ENCODE measurements around the gene SLC66A2.

SLC66A2 gene

DNA sequence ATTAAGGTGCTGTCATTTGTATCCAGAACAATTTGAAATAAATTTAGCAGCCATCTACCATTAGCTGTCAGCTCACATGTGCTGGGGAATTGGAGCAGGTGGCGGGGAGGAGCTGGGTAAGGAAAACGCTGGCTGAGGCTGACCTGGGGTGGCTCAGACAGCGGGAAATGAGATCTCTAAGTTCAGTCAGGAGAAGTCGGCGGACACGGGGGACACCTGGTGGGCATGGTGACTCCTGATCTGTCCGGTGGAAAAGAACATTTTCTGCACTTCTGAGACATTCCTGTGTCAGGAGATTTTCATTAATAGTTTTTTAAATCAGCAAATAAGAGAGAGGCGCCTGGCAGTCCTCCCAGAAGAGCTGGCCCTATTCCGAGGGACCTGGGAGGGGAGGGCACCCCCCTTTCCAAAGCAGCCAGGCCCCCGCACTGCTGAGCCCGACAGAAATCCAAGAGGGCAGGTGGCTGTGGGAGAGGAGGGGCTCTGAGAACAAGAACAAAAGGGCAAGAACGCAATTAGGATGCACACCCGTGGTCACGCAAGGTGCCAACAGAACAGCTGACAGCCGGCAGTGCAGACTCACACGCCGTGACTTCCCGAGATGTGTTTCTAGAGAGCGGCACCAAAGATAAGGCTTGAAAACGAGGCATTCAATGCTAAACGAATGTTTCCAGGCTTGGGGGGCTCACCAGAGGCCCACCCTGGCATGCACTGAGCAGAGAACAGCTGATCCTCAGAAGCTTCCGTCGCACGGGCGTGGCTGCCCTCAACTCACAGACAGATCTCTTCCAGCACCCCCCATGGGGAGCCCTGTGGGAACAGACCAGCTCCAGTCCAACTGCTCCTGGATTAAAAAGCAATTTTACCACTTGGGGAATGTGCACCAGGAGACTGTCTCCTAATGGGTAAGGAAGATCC is 26.4 kb downstream of the SLC66A2 start:
- FAIRE-seq (no peak), DNase-seq (ENCODE audit: extremely low spot score, insufficient read length, low read depth) (no peak)

DNA sequence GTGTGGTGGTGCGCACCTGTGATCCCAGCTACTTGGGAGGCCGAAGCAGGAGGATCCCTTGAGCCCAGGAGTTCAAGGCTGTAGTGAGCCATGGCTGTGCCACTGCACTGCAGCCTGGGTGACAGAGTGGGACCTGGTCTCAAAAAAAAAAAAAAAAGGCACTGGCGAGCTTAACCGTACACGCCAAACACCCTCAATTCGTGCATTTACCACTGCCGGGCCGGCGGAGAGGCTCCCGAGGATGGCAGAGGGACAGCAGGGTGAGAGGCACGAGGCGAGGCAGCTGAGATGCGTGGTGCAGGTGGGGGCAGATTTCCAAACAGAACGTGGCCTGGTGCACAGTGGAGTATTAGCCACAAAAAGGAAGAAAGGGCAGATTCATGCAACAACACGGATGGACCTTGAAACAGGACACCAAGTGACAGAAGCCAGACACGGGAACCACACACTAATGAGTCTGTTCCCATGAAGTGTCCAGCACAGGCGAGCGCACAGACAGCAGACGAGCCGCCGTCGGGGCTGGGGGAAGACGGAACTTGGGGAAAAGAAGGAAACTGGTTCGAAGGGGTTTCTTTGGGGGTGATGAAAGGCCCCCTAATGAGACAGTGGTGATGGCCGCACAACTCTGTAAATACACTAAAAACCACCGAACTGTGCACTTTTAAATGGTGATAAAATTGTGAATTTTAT is 27.4 kb downstream of the SLC66A2 start:
- DNase-seq (ENCODE audit: extremely low spot score, insufficient read length, low read depth) (no peak), FAIRE-seq (no peak)

DNA sequence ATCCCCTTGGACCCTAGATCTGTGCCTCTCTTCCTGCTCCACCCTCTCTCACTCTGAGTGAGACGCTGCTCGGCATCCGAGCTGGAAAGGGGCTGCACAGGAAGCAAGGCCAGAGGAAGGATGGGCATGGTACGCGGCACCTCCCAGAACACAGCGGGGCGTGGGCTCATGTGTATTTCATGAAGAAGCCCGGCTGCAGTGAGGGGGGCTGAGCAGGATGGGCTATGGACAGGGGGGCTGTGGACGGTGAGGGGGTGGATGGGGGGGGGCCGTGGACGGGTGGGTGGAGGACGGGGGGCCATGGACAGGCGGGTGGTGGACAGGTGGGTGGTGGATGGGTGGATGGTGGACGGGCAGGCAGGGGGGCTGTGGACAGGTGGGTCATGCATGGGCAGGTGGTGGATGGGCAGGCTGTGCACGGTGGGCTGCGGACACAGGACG is 28.5 kb downstream of the SLC66A2 start:
- no peak for DNase-seq (ENCODE audit: extremely low spot score, insufficient read length, low read depth)
- FAIRE-seq = no peak

DNA sequence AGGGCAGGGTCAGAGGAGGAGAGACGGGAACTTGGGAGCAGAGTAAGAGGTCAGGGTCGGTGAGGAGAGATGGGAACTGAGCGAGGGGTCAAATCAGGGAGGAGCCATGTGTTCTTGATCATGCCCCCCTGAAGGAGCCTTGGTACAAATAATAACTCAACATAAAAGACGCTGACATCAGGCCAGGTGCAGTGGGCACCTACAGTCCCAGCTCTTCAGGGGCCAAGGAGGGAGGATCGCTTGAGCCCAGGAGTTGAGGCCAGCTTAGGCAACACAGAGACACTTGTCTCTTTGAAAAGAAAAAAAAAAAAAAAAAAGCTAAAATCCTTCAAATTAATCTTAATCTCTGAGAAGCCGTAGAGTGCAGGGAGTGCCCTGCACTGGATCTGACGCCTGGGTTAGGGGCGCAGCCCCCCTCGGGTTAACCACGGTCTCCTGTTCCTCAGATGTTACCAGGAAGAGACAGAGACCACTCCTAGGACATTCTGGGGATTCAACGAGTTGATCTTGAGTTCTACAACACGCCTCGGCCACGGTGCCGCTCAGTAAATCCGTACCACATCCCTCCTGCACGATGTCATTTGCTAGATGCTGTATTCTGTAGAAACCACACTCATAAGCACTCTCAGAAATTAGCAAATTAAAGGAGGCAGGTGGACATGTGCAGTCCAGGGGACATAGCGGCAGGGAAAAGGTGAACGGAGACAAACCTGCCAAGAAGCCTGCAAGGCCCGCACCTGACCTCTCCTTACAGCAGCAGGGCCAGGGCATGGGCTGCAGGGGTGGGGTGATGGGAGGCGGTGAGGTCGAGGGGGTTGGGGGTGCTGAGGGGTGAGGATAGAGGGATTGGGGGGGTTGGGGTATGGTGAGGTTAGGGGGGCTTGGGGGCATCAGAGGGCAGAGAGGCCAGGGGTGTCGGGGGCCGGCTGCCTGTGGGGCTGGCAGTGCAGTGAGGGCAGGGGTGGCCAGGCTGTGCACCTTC is 29.2 kb downstream of the SLC66A2 start:
- no peak for FAIRE-seq

DNA sequence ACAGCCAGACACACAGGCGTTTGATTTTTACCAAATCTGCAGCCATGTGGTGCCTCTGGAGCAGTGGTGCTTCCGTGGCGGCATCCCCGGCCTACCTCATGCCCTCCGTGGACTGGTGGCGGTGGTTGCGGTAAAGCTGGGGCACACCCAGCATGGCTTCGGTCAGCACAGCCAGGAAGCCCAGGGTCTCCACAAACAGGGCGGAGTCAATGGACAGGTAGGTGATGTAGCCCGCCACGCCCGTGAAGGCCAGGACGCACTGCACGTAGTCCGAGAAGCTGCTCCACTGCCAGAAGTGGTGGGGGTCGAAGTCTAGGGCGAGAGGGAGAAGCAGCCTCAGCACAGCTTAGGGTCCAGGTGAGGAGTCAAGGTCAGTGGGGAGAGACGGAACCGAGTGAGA is 32.4 kb downstream of the SLC66A2 start:
- no peak for DNase-seq (ENCODE audit: extremely low spot score, insufficient read length, low read depth)
- no peak for FAIRE-seq

More for the DNA sequence above, 29.2 kb downstream of the SLC66A2 start:
- DNase-seq (ENCODE audit: extremely low spot score, insufficient read length, low read depth) = no peak

DNA sequence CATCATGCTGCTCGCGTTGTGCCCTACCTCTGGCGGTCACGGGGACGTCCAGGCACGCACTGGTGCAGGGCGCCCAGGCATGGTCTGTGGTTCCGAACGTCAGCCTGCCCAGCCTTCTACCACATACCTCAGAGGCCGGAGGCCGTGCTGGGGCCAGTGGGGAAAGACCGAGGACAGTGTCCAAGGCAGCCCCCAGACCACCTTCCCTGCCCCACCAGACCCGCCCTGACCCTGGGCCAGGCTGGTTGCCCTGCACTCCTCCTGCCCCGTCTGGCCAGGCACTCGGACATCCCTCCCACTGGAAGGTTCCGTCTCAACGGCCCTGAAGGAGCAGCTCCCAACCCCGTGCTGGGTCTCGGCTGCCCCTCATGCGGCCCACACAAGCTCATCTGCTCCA is 32.8 kb downstream of the SLC66A2 start:
- no peak for DNase-seq (ENCODE audit: extremely low spot score, insufficient read length, low read depth)
- FAIRE-seq = no peak

DNA sequence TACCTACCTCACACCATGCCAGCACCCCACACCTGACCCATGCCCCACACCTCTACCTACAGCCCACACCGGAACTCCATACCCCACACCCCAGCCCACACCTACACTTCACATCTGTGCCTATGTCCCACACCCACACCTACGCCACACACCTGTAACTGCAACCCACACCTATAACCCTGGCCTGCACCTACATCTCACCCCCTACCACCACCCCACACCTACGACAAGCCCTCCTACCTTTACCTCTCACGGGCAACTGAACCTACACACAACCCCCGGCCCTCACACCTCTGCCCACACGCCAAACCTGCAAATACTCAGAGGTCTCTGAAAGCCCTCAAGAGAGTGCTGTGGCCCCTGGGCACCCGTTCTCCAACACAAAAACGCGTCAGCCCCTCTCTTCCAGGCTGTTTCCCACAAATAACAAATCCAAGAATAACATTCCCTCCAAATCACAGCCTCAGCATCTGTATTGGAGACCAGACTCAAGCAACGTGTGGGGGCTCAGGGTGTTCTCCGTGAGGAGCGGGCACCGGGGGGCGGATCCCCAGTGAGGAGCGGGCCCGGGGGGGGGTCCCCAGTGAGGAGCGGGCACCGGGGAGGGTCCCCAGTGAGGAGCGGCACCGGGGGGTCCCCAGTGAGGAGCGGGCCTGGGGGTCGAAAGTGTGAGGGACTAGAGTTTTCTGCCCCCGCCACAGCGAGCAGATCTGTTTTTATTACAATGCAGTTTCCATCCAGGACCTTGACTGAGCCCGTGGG is 33.4 kb downstream of the SLC66A2 start:
- DNase-seq (ENCODE audit: extremely low spot score, insufficient read length, low read depth) (no peak), FAIRE-seq (no peak)

DNA sequence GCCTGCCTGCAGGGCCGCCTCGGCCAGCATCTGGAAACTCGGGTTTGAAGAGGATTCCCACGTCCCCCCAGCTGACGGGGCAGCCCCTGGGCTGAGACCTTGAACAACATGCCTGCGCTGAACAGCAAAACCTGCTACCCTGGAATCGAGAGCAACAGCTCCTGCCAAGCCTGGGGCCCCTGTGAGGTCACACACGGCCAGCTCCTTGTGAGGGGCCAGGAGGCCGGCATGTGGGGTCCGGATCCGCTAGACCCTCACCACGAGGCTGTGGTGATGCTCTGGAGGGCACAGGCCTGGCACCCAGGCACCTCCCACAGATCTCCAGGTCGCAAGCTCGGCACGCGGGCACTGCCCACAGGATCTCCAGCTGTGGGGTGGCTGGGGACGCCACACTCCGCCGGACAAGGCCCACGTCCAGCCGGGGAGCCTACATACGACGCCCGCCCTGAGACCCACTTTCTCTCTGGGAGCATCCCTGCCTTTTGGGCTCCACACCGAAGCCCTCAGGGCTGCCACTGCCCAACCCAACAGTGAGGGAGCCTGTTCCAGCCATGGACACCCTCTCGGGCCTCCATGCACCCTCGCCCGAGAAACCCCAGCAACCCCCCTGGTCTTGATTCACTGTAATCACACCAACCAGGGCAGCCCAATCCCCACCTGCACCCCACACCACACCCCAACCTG is 34.1 kb downstream of the SLC66A2 start:
- FAIRE-seq (no peak), DNase-seq (ENCODE audit: extremely low spot score, insufficient read length, low read depth) (no peak)

DNA sequence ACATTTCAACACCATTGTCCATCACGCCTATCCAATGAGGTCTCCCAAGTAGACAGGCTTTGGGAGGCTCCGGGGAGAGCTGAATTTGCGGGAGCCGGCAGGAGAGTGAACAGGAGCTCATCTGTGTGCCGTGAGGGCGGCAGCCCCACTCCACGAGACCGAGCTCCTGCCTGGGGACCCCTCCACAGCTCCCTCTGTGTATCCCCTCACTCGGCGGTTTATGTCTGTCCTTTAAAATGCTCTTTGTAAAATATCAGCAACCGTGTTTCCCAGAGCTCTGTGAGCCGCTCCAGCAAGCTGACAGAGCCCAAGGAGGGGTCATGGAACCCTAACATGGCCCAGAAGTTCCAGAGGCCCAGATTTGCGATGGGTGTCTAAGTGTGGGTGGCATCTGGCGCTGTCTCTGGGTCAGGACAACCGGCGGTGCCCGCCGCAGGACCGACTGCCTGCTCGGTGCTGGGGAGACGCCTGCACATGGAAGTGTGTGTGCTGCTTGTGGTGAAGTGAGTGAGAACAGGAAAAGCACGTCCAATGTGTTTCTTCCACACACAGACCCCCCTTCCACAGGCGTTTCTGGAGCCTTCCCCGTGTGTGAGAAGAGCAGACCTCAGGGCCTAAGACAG is 34.8 kb downstream of the SLC66A2 start:
- FAIRE-seq = no peak
- no peak for DNase-seq (ENCODE audit: extremely low spot score, insufficient read length, low read depth)

DNA sequence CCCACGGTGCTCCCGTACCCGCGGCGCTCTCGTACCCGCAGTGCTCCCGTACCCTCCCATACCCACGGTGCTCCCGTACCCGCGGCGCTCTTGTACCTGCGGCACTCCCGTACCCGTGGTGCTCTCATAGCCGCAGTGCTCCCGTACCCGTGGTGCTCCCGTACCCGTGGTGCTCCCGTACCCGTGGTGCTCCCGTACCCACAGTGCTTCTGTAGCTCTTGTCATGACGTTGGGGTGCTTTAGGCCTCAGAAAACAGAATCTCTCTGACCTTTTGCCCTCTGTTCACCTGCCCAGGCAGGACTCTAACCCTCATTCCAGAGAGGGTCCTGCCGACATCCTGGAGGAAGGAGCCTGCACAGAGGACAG is 35.3 kb downstream of the SLC66A2 start:
- DNase-seq (ENCODE audit: extremely low spot score, insufficient read length, low read depth) = no peak
- no peak for FAIRE-seq

DNA sequence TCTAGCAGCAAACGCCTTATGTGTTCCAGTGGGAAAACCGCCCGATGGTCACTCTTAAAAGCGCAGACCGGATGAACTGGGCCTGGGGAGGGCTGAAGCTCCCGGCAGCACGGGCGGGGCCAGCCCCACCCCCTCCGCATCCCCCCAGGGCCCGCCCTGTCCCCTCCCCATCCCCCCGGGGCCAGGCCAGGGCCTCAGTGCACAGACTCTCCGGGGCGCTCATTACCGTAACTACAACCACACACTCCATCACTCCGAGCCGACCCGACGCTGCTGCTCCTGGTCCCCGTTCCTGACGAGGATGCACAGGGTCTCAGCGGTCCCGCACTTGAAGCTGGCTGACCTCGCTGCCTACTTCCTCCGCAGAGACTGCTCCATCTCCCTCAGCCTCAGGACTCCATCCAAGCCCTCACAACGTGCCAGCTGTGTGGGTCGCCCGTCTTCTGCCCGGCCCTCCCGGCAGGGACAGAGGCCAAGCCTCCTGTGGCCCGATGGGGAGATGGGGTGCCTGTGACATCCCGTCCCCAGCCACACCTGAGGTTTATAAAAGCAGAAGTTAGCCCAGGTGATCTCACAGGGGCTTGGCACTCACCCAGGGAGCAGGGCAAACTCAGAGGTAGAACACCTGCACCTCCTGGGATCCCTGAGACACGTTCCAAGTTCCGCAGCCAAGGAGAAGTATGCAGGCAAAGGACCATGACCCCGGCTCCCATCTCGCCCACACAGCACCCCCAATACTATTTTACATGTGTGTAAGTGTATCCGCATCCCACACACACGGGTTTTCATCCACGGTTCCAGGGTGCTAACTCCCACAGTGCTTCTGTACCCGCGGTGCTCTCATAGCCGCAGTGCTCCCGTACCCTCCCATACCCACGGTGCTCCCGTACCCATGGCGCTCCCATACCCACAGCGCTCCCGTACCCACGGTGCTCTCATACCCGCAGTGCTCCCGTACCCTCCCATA is 36.0 kb downstream of the SLC66A2 start:
- DNase-seq (ENCODE audit: extremely low spot score, insufficient read length, low read depth) = no peak
- FAIRE-seq = no peak

DNA sequence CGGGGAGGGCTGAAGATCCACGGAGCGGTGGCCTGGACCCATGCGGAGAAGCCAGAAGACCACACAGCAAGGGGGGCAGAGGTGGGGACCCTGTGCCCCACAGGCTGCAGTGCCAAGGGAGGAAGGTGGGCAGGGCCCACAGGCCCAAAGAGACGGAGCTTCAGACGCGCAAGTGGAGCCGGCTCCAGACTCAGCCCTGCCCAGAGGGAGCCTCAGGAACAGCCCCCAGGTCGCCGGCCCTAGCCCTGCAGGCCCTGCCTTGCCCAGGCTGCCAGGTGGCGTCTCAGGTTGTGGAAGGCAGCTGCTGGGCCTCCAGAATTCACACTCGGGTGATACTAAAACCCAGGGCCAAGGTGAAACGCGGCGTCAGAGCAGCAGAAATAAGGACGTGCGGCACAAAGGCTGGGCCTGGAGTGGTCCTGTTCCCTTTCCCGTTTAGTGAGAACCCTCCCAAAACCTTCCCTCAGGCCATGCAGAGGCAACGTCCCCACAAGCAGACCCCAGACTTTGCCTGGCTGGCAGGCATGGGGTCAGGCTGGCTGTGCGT is 36.8 kb downstream of the SLC66A2 start:
- no peak for FAIRE-seq
- no peak for DNase-seq (ENCODE audit: extremely low spot score, insufficient read length, low read depth)

DNA sequence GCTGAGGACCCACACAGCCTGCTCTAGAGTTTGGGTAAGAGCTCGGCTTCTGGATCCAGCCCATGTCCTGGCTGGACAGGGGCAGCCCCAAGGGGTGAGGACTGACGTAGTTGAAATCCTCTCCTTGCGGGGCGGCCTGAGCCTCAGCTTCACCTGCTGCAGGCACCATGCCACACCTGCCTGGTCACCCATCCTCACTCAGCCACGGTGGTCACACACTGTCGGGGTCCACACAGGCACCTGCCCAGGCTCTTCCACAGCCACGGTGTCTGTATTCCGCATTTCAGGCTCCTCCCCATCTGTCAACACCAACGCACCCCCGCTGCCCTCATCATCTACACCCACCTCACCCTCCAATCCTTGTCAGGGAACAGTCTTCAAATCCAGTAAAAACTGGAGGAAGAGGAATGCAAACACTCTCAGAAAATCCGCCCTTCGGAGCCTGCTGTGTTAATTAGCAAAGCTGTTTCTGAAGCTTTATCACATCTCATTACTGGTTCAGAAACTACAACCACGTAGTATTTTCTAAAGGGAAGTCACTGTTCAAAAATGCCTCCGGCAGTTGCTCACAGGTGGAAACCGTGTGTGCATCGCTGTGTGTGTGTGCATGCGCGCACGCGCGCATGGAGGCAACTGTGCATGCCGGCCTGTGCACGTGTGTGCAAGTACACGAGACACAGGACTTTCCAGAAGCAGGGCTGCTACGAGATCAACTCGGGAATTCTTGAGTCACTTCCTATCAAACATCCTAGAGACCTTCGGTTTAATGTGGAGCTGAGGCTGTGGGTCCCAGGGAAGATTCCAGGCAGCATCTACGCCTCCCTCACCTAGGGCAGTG is 38.2 kb downstream of the SLC66A2 start:
- no peak for FAIRE-seq
- no peak for DNase-seq (ENCODE audit: extremely low spot score, insufficient read length, low read depth)

DNA sequence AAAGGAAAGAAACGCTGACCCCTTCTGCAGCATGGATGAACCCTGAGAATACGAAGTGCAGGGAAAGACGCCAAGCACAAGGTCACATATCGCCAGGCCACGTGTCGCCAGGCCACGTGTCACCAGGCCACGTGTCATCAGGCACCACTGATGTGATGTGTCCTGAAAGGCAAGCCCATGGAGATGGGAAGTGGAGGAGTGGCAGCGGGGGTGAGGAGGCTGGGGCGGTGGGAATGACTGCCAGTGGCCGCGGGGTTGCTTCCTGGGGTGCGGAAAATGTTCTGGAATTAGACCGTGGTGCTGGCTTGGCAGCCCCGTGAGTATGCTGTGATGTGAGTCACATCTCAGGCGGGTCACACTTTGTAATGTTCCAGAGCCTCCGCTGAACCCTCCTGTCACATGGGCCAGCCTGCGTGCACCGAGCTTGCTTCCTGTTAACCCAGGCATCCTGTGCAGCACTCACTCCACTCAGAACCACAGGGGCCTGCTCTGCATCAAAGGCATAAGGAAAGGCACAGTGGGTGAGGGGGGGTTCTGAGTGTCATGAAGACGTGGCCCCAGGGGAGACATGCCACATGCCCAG is 39.0 kb downstream of the SLC66A2 start:
- FAIRE-seq (no peak), DNase-seq (ENCODE audit: extremely low spot score, insufficient read length, low read depth) (no peak)

DNA sequence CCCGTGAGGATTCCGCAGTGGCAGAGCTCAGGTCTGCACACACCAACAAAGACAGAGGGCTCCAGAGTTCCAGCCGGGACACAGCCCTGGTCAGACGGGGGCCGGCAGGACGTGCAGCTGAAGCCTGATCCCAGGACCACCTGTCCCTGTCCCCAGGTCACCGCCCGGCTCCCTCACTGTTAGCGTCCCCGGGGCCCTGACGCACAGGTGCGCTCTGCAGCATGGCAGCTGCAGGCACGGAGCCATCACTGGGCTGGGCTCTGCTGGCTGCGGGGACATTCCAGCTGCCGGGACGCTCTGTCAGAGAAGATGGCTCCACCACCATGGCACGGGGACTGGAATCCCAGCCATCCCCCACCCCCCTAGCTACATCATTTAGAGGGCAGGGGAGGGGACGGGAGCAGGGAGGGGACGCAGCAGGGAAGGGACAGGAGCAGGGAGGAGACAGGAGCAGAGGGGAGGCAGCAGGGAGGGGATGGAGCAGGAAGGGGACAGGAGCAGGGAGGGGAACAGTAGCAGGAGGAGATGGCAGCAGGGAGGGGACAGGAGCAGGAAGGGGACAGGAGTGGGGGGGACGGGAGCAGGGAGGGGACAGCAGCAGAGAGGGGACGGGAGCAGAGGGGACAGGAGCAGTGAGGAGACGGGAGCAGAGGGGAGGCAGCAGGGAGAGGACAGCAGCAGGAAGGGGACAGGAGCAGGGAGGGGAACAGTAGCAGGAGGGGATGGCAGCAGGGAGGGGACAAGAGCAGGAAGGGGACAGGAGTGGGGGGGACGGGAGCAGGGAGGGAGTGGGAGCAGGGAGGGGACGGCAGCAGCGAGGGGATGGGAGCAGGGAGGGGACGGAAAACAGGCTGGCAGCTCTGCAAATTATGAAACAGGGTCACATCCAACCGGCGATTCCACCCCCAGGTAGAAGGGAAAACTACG is 39.8 kb downstream of the SLC66A2 start:
- FAIRE-seq (no peak), DNase-seq (ENCODE audit: extremely low spot score, insufficient read length, low read depth) (no peak)

All from GM18507 (cell line).